Right lobe of liver (tissue), 6 donors: ENCODE data around the gene C10orf105. TPM values are rescaled to one million over a fixed set of nuclear protein-coding genes. Genes with fewer than 3 reads are reported as not detected.

Source experiments
- ATAC-seq, 4 donors: fragments of 200-7000 bp; cut with Tn5 transposase; one replicate each; pipeline ENCODE4 v1.9.1; 2020; ENCODE audit warnings: mild to moderate bottlenecking in 4 of 4, moderate library complexity in 4 of 4
- DNase-seq, 3 donors: peaks; one replicate each; pipeline ENCODE4 v3.0.0-alpha.2; 2020
- H3K27ac ChIP-seq, 3 donors: fragments of 200-600 bp; one replicate each; pipeline ENCODE4 v1.8.0; 2022
- H3K27me3 ChIP-seq, 2 donors: fragments of 200-600 bp; one replicate each; pipeline ENCODE4 v1.8.0; 2022
- H3K36me3 ChIP-seq, 4 donors: fragments of 200-600 bp; sonication (generic) in 1 of 4; one replicate each; pipeline versions ENCODE4 v1.5.1 to v1.8.0; 2017 to 2022; ENCODE audit warnings: control low read depth in 1 of 4
- H3K4me1 ChIP-seq, 4 donors: fragments of 200-600 bp; sonication (generic) in 1 of 4; one replicate each; pipeline versions ENCODE4 v1.5.1 to v1.8.0; 2017 to 2022; ENCODE audit warnings: control low read depth in 1 of 4
- H3K4me3 ChIP-seq, 3 donors: fragments of 200-600 bp; one replicate each; pipeline ENCODE4 v1.8.0; 2022
- H3K9me3 ChIP-seq, 4 donors: fragments of 200-600 bp; sonication (generic) in 1 of 4; one replicate each; pipeline versions ENCODE4 v1.5.1 to v1.8.0; 2017 to 2022; ENCODE audit warnings: control low read depth in 1 of 4
- POLR2A ChIP-seq: fragments of 450-650 bp; IDR thresholded peaks from one replicate; pipeline ENCODE4 v1.6.1; 2017; ENCODE audit warnings: antibody characterized with exemption, mild to moderate bottlenecking
- WGBS: methylation state at CpG from one replicate; pipeline ENCODE4 v1.1.6; 2018; ENCODE audit warnings: low coverage, low lambda C conversion rate; ENCODE audit not compliant: insufficient coverage; ENCODE audit errors: missing lambda C conversion rate; 5-methylcytosine and 5-hydroxymethylcytosine counted together
- intact Hi-C, 2 donors: fragments of 100-400 bp; cut with DNase I; formaldehyde crosslinking; loops; one replicate each; pipeline versions ENCODE4 v1.11.2 to v1.14.1; 2022
- total RNA-seq, 6 experiments: library from RNA; depleted of rRNA in 2 of 6; stranded (reverse); fragments of >200 nt in 2 of 6; fragmentation: NEBNext Ultra II Directional in 3 of 6; extraction: Animal tissue kit (Norgen Biotek cat#: 25700) in 3 of 6; gene quantifications; one replicate each; pipeline versions ENCODE4 v1.1.0 to v1.2.4, GENCODE V29; 2016 to 2023
- TF ChIP-seq, protein P1 (sequence below), 4 donors: fragments of 200-600 bp in 3 of 4; fragments of 450-650 bp in 1 of 4; IDR thresholded peaks; one replicate each; pipeline versions ENCODE4 v1.5.1 to v1.8.0; 2016 to 2022; ENCODE audit warnings: antibody characterized with exemption in 4 of 4, mild to moderate bottlenecking in 2 of 4
- donor health status: DM: no; HTN: yes; CAD: no.
- donor health status: DM: no; HTN: no; CAD: no.
- donor health status: DM: no; HTN: no; CAD: no.
- donor health status: DM: no; HTN: yes; CAD: no.
- donor health status: DM: no; HTN: yes; CAD: no.

Gene C10orf105
- total RNA-seq, 6 experiments from 2014 or later: 0.05 TPM; not detected in 5

DNA sequence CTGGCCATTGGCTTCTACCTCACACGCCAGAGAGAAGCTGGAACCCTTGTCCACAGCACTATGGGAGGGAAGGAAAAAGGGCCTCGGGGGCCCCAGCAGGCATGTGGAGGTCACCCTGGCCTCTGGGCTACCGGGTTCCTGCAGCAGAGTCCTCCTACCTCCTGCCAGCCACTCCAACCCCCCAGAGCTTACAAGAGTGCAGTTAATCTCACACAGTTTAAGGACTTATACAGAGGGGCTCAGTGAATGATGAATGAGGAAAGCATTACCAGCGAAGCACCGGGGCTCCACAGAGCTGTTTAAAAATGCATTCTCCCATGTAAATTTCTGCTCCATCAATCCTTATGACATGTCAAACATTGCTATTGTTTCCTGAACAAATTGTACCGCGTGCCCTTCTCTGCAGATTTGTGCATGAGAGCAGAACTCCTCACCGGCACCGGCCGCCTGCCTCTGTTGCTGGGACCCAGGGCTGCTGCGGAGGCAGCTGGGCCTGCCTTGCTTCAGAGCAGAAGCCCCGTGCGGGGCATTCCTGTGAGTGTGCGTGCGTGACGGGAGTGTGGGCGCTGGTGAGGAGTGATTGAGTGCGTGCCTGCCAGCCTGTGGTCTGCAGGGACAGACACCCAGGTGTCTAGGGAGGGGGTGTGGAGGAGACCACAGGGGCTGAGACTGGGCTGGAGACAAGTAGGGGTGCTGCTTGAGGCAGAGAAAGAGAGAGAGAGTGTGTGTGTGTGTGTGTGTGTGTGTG is 52.8 kb downstream of the C10orf105 start:
- ATAC-seq: no peak
- TF ChIP-seq, protein P1, sequence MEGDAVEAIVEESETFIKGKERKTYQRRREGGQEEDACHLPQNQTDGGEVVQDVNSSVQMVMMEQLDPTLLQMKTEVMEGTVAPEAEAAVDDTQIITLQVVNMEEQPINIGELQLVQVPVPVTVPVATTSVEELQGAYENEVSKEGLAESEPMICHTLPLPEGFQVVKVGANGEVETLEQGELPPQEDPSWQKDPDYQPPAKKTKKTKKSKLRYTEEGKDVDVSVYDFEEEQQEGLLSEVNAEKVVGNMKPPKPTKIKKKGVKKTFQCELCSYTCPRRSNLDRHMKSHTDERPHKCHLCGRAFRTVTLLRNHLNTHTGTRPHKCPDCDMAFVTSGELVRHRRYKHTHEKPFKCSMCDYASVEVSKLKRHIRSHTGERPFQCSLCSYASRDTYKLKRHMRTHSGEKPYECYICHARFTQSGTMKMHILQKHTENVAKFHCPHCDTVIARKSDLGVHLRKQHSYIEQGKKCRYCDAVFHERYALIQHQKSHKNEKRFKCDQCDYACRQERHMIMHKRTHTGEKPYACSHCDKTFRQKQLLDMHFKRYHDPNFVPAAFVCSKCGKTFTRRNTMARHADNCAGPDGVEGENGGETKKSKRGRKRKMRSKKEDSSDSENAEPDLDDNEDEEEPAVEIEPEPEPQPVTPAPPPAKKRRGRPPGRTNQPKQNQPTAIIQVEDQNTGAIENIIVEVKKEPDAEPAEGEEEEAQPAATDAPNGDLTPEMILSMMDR (IDR thresholded peaks at IDR 0.05): no peak
- no peak for TF ChIP-seq POLR2A
- intact Hi-C loops: no loop called here
- H3K9me3 ChIP-seq: no peaks in the 10 kb centered on the region
- no peak overlapping the region for H3K27ac ChIP-seq
- no peaks in the 10 kb centered on the region for H3K4me1 ChIP-seq
- H3K27me3 ChIP-seq: no peaks in the 10 kb centered on the region
- no peaks in the 10 kb centered on the region for H3K36me3 ChIP-seq
- DNase-seq: no peak
- 71% methylated on average over 10 of the region's 18 CpGs for WGBS
- no peak overlapping the region for H3K4me3 ChIP-seq

DNA sequence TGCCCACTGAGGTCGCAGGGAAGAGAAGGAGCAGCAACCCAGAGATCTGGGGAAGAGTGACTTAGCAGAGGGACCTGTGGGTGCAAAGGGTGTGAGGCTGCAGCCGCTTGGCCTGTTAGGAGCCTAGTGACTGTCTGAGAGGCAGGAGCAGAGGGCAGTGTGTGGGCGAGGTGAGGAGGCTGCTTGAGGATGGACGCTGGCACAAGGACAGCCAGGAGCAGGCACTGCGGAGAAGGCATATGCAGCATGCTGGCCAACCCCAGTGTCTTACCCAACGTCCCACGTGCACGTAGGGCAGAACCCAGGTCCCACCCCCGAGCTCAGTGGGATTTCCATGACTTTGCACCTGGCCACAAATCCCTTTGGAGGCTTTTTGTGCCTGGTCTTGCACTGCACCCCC is 54.1 kb downstream of the C10orf105 start:
- Histone ChIP-seq H3K36me3 (no peaks in the 10 kb centered on the region), H3K27ac (no peak overlapping the region), H3K4me1 (no peaks in the 10 kb centered on the region), H3K4me3 (no peak overlapping the region), H3K9me3 (no peaks in the 10 kb centered on the region), H3K27me3 (no peaks in the 10 kb centered on the region)
- ATAC-seq: no peak
- intact Hi-C loops: no loop called here
- 63% methylated on average over 1 of the region's 9 CpGs for WGBS
- DNase-seq: no peak
- no peak for TF ChIP-seq POLR2A
- TF ChIP-seq, protein P1 (IDR thresholded peaks at IDR 0.05): no peak

DNA sequence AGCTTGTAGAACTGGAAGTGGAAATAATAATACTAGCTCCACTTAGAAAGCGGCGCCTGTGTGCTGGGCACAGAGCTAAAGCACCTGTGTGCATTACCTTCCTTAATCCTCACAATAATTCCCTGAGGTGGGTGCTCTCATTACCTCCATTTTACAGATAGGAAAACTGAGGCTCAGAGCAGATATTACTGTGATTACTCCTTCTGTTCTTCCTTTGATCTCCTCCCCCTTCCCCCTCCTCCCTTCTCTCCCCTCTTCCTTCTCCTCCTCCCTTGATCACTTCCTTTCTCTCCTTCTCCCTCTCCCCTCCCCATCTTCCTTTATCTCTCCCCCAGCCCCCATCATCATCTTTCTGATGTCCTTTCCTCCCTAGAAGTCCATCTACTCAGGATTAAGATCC is 55.0 kb downstream of the C10orf105 start:
- H3K4me3 ChIP-seq: no peak overlapping the region
- intact Hi-C loops: no loop called here
- 100% methylated on average over 2 of the region's 2 CpGs for WGBS
- ATAC-seq: no peak
- no peaks in the 10 kb centered on the region for H3K27me3 ChIP-seq
- no peak for DNase-seq
- H3K36me3 ChIP-seq: no peaks in the 10 kb centered on the region
- no peaks in the 10 kb centered on the region for H3K4me1 ChIP-seq
- no peak overlapping the region for H3K27ac ChIP-seq
- H3K9me3 ChIP-seq: no peaks in the 10 kb centered on the region
- TF ChIP-seq, protein P1 (IDR thresholded peaks at IDR 0.05): no peak
- no peak for TF ChIP-seq POLR2A

DNA sequence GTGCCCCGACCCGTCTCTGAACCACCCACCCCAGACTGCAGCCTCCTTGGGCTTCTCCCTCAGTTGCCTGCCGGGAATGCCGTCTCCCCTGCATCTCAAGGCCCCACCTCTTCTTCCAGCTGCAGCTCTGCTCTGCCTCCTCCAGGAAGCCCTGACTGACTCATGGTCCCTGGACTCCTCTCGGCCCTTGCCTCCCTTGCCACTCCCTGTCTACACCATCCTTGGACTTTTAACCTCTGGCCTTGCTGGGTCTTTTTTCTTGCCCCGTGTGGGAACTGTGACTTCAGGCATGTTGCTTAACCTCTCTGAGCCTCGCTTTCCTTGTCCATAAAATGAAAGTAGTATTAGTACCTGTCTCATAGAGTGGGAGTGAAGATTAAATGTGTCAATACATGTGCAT is 56.3 kb downstream of the C10orf105 start:
- intact Hi-C loops: no loop called here
- Histone ChIP-seq H3K4me1 (no peaks in the 10 kb centered on the region), H3K27ac (no peak overlapping the region), H3K4me3 (no peak overlapping the region), H3K9me3 (no peaks in the 10 kb centered on the region), H3K36me3 (no peaks in the 10 kb centered on the region), H3K27me3 (no peaks in the 10 kb centered on the region)
- no peak for ATAC-seq
- WGBS: 77% methylated on average over 5 of the region's 7 CpGs
- DNase-seq: no peak
- TF ChIP-seq POLR2A: no peak
- TF ChIP-seq, protein P1 (IDR thresholded peaks at IDR 0.05): no peak
